GM12872 (cell line): ENCODE measurements around the gene TMEM37.

ENCODE experiments used
- CTCF ChIP-seq: IDR thresholded peaks from 3 replicates; pipeline ENCODE4 v1.5.1; 2011; ENCODE audit warnings: low read depth, mild to moderate bottlenecking, low read length, moderate library complexity; ENCODE audit not compliant: insufficient read depth

The TMEM37 gene

GRCh38 chr2:119478188-119478977, 46.7 kb downstream of the TMEM37 start:
- no peak for TF ChIP-seq CTCF

- no peak for TF ChIP-seq CTCF
Observed at GRCh38 chr2:119478978-119479295, 47.3 kb downstream of the TMEM37 start.

GRCh38 chr2:119480184-119480583, 48.5 kb downstream of the TMEM37 start:
- TF ChIP-seq CTCF: no peak

GRCh38 chr2:119480718-119481142, 49.1 kb downstream of the TMEM37 start:
- no peak for TF ChIP-seq CTCF

- no peak for TF ChIP-seq CTCF
Observed at GRCh38 chr2:119481501-119482455, 50.1 kb downstream of the TMEM37 start.

GRCh38 chr2:119482481-119483394, 51.1 kb downstream of the TMEM37 start:
- no peak for TF ChIP-seq CTCF
